ENCODE data around the gene FKBP6.

GRCh38 chr7:73364006-73364728 is 36.2 kb downstream of the FKBP6 start:
- no peak for TF ChIP-seq CTCF (IDR thresholded peaks at IDR 0.05)
- no peak for TF ChIP-seq POLR2AphosphoS5 (IDR thresholded peaks at IDR 0.05)
